Measurements from ENCODE around the gene DNAH6. TPM values are rescaled to one million over a fixed set of nuclear protein-coding genes. Genes with fewer than 3 reads are reported as not detected.

DNAH6 gene
- total and polyA plus RNA-seq, 9 of the 15 experiments (the other 6 are each of a cell fraction or from before 2014, with no cell fraction given), result 0.01 to 0.04 (median 0.01) TPM; not detected in 5

DNA sequence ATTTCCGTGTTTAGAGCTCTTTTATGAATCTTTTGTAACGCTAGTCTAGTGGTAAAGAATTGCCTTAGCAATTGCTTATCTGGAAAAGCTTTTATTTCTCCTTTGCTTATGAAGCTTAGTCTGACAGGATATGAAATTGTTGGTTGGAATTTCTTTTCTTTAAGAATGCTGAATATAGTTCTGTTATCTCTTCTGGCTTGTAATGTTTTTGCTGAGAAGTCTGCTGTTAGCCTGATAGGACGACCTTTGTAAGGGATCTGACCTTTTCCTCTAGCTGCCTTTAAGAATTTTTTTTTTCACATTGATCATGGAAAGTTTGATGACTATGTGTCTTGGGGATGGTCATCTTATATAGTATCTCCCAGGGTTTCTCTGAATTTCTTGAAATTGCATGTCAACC, 263.5 kb downstream of the DNAH6 start:
- Histone ChIP-seq H3K27ac (ENCODE audit: extremely low read depth, low read depth, low read length) (no peak overlapping the region; the same call in 2 of the 3 replicates), H3K9ac (ENCODE audit: insufficient read depth in 1 of 2, low read depth in 2 of 2, low read length in 2 of 2) (no peak overlapping the region), H3K9me3 (replicated peaks; ENCODE audit: control insufficient read depth, insufficient read depth, low read depth, low read length) (peaks cover 4% of the 10 kb centered on the region; the same call in 1 of the 2 replicates), H3K4me2 (ENCODE audit: insufficient read depth, low read length) (no peak overlapping the region), H3K9me1 (ENCODE audit: control insufficient read depth, insufficient read depth, low read length) (no peaks in the 10 kb centered on the region), H2AFZ (ENCODE audit: low read depth, low read length) (no peak overlapping the region), H3K4me3 (no peak overlapping the region), H3K79me2 (ENCODE audit: control insufficient read depth, insufficient read depth, low read length) (no peaks in the 10 kb centered on the region), H3K4me1 (replicated peaks in 1 of 2; ENCODE audit: control insufficient read depth in 2 of 2, insufficient read depth in 2 of 2, low read length in 2 of 2) (peaks cover 0 to 11% of the 10 kb centered on the region in 2 experiments; a peak in 1 of 5 replicates), H4K20me1 (replicated peaks; ENCODE audit: control insufficient read depth, insufficient read depth, low read length) (no peaks in the 10 kb centered on the region), H3K36me3 (ENCODE audit: control insufficient read depth, insufficient read depth, low read length) (no peaks in the 10 kb centered on the region), H3K27me3 (ENCODE audit: control insufficient read depth in 2 of 2, insufficient read depth in 2 of 2, low read length in 2 of 2) (no peaks in the 10 kb centered on the region)
- 5% methylated on average over 3 of the region's 3 CpGs for WGBS (ENCODE audit: insufficient coverage, low coverage, missing lambda C conversion rate)
- no peak for FAIRE-seq
- POLR2A ChIA-PET, result interaction anchor here (0.6 kb wide), 2 partner anchors 27 to 626 kb away, joined by 3 read pairs; no protein-coding TSS in a partner anchor
- ATAC-seq, result no peak
- no TSS peak for BruUV-seq (replicated peaks)
- peak in 1 of 4 experiments; percentile 19 for DNase-seq (ENCODE audit: extremely low read depth in 1 of 4, low spot score in 3 of 4)
- in situ Hi-C loops (cut with MboI) (no loop called here), intact Hi-C loops (cut with micrococcal nuclease) (no loop called here)
- CTCF ChIA-PET (ENCODE audit: low intra/inter-chr PET ratio), result no interaction called here
- TF ChIP-seq TAL1 (IDR thresholded peaks at IDR 0.05) (peak; percentile 42), SAP30 (IDR thresholded peaks at IDR 0.05; ENCODE audit: borderline replicate concordance, insufficient read depth, low read depth, low read length, poor library complexity, severe bottlenecking) (no peak), ZNF764 (CRISPR knock-in tag; IDR thresholded peaks at IDR 0.05; ENCODE audit: low read depth) (no peak), ZBED1 (IDR thresholded peaks at IDR 0.05) (no peak), MXI1 (IDR thresholded peaks at IDR 0.05; ENCODE audit: low read depth, low read length) (no peak), PHF20 (IDR thresholded peaks at IDR 0.05; ENCODE audit: partially characterized antibody) (no peak), RBM34 (IDR thresholded peaks at IDR 0.05; ENCODE audit: borderline replicate concordance, insufficient read depth, low read length) (no peak), ZNF212 (CRISPR knock-in tag; IDR thresholded peaks at IDR 0.05) (no peak), DPF2 (IDR thresholded peaks at IDR 0.05) (0 out of 2 replicates have a peak, but pooled peaks have one; percentile 31), MLX (CRISPR knock-in tag; conservative IDR thresholded peaks at IDR 0.05) (no peak), ZBTB43 (CRISPR knock-in tag; IDR thresholded peaks at IDR 0.05) (no peak), STAG1 (CRISPR knock-in tag; IDR thresholded peaks at IDR 0.05; ENCODE audit: borderline replicate concordance) (no peak), ZBTB11 (CRISPR knock-in tag; IDR thresholded peaks at IDR 0.05) (no peak), TAF15 (IDR thresholded peaks at IDR 0.05; ENCODE audit: low read depth, low read length) (no peak), FOXP1 (CRISPR knock-in tag; IDR thresholded peaks at IDR 0.05) (no peak), ZNF830 (CRISPR knock-in tag; IDR thresholded peaks at IDR 0.05) (no peak), NR1H2 (CRISPR knock-in tag; IDR thresholded peaks at IDR 0.05) (no peak), ETV6 (IDR thresholded peaks at IDR 0.05; ENCODE audit: borderline replicate concordance in 1 of 2, low read depth in 2 of 2, low read length in 1 of 2) (no peak), ETV6 (CRISPR knock-in tag; IDR thresholded peaks at IDR 0.05; ENCODE audit: borderline replicate concordance) (no peak)
